Pancreas (tissue), 10 donors: ENCODE measurements around the gene EEF2K. TPM values are rescaled to one million over a fixed set of nuclear protein-coding genes. Genes with fewer than 3 reads are reported as not detected.

ENCODE experiments used
- ATAC-seq, 4 donors: fragments of 200-7000 bp; cut with Tn5 transposase; one replicate each; pipeline versions ENCODE4 v1.8.0 to v1.9.1; 2020; ENCODE audit warnings: mild to moderate bottlenecking in 4 of 4, moderate library complexity in 4 of 4
- DNase-seq, 6 donors: peaks; one replicate each; pipeline ENCODE4 v3.0.0-alpha.2; 2020
- FAIRE-seq: peaks from 2 replicates; lab custom pipeline; 2012; peaks lifted over from hg19 to GRCh38; lab: Jason Lieb, UNC
- H3K27ac ChIP-seq, 4 donors: fragments of 200-600 bp; sonication (generic); 1 replicate in 3 of 4; 2 replicates in 1 of 4; pipeline versions ENCODE4 v1.5.0 to v1.8.0; 2020
- H3K27me3 ChIP-seq, 4 donors: fragments of 200-600 bp; one replicate each; pipeline ENCODE4 v1.8.0; 2021
- H3K36me3 ChIP-seq, 3 donors: fragments of 200-600 bp; sonication (generic) in 1 of 3; one replicate each; pipeline versions ENCODE4 v1.5.0 to v1.8.0; 2020 to 2021
- H3K4me1 ChIP-seq, 3 donors: fragments of 200-600 bp; one replicate each; pipeline ENCODE4 v1.8.0; 2021
- H3K4me3 ChIP-seq, 4 donors: fragments of 200-600 bp; sonication (generic) in 2 of 4; one replicate each; pipeline versions ENCODE4 v1.5.0 to v1.8.0; 2020 to 2021
- H3K9me3 ChIP-seq, 4 donors: fragments of 200-600 bp; one replicate each; pipeline ENCODE4 v1.8.0; 2021
- CTCF ChIP-seq, 4 donors: fragments of 200-600 bp; sonication (generic) in 3 of 4; IDR thresholded peaks; one replicate each; pipeline versions ENCODE4 v1.5.0 to v1.8.0; 2021; ENCODE audit warnings: antibody characterized with exemption in 4 of 4
- WGBS, 2 donors: extraction: QIAGEN DNeasy Blood & Tissue Kit; methylation state at CpG; one replicate each; pipeline ENCODE4 v1.1.7; 2013; 5-methylcytosine and 5-hydroxymethylcytosine counted together
- intact Hi-C, 3 donors: fragments of 100-400 bp; cut with DNase I; formaldehyde crosslinking; loops; one replicate each; pipeline versions ENCODE4 v1.11.1 to v1.14.2; 2022
- polyA plus RNA-seq, 2 donors: library from polyadenylated mRNA; stranded (reverse); fragments of 200-250 nt; gene quantifications; one replicate each; pipeline ENCODE4 v1.2.3, GENCODE V29; 2013
- total RNA-seq, 6 donors: library from RNA; stranded (reverse); fragmentation: NEBNext Ultra II Directional in 4 of 6; extraction: Animal tissue kit (Norgen Biotek cat#: 25700) in 4 of 6; gene quantifications; one replicate each; pipeline versions ENCODE4 v1.2.1 to v1.2.4, GENCODE V29; 2021 to 2023
- donor health status: healthy with polysubstance abuse.
- donor health status: DM: no; HTN: no; CAD: no; lungs with moderate emphysema.
- donor health status: DM: no; HTN: no; CAD: no.
- donor health status: control.
- donor health status: control.
- donor health status: Bipolar disorder and iron deficiency.
- donor health status: DM: yes; HTN: yes; CAD: no.
- donor health status: DM: no; HTN: no; CAD: no.
- donor health status: DM: no; HTN: no; CAD: no.
- donor health status: DM: yes; HTN: yes; CAD: no.

The EEF2K gene
- total and polyA plus RNA-seq, 8 donors = 6.1 to 21.1 (median 16.5) TPM

GRCh38 chr16:22323959-22324786 is 118.1 kb downstream of the EEF2K start:
- intact Hi-C loops = no loop called here
- no peak overlapping the region for H3K4me3 ChIP-seq
- FAIRE-seq (no peak), ATAC-seq (no peak), DNase-seq (no peak)
- no peaks in the 10 kb centered on the region for H3K27me3 ChIP-seq
- 89 to 95% methylated on average over 23 to 24 of the region's 24 CpGs for WGBS, 2 donors
- peaks cover 0 to 48% (median 35%) of the 10 kb centered on the region in 3 donors for H3K36me3 ChIP-seq
- no peak overlapping the region for H3K27ac ChIP-seq
- H3K9me3 ChIP-seq = no peaks in the 10 kb centered on the region
- H3K4me1 ChIP-seq = no peaks in the 10 kb centered on the region
- no peak for TF ChIP-seq CTCF (IDR thresholded peaks at IDR 0.05)

- no peaks in the 10 kb centered on the region for H3K27me3 ChIP-seq
- no peak for TF ChIP-seq CTCF (IDR thresholded peaks at IDR 0.05)
- no peak for FAIRE-seq
- H3K4me1 ChIP-seq = no peaks in the 10 kb centered on the region
- peaks cover 0 to 44% (median 35%) of the 10 kb centered on the region in 3 donors for H3K36me3 ChIP-seq
- DNase-seq = no peak
- no peaks in the 10 kb centered on the region for H3K9me3 ChIP-seq
- intact Hi-C loops = no loop called here
- no peak for ATAC-seq
- no peak overlapping the region for H3K4me3 ChIP-seq
- 94% methylated on average over 19 of the region's 19 CpGs for WGBS, 2 donors
- no peak overlapping the region for H3K27ac ChIP-seq
Observed at GRCh38 chr16:22324787-22325597, 118.9 kb downstream of the EEF2K start.

GRCh38 chr16:22325598-22326368 is 119.7 kb downstream of the EEF2K start:
- no peak overlapping the region for H3K27ac ChIP-seq
- TF ChIP-seq CTCF (IDR thresholded peaks at IDR 0.05) = no peak
- peaks cover 0 to 44% (median 35%) of the 10 kb centered on the region in 3 donors for H3K36me3 ChIP-seq
- no peaks in the 10 kb centered on the region for H3K9me3 ChIP-seq
- 92 to 95% methylated on average over 46 of the region's 46 CpGs for WGBS, 2 donors
- no peak for ATAC-seq
- intact Hi-C loops = no loop called here
- DNase-seq = peak in 2 of 6 donors; percentile 53 to 67
- H3K27me3 ChIP-seq = no peaks in the 10 kb centered on the region
- no peak for FAIRE-seq
- no peak overlapping the region for H3K4me3 ChIP-seq
- no peaks in the 10 kb centered on the region for H3K4me1 ChIP-seq

- WGBS, 2 donors = 77 to 79% methylated on average over 4 of the region's 4 CpGs
- H3K4me1 ChIP-seq = no peaks in the 10 kb centered on the region
- H3K27me3 ChIP-seq = no peaks in the 10 kb centered on the region
- FAIRE-seq (no peak), DNase-seq (no peak), ATAC-seq (no peak)
- intact Hi-C loops = no loop called here
- no peak overlapping the region for H3K27ac ChIP-seq
- H3K4me3 ChIP-seq = no peak overlapping the region
- H3K36me3 ChIP-seq = peaks cover 0 to 46% (median 35%) of the 10 kb centered on the region in 3 donors
- TF ChIP-seq CTCF (IDR thresholded peaks at IDR 0.05) = no peak
- no peaks in the 10 kb centered on the region for H3K9me3 ChIP-seq
Observed at GRCh38 chr16:22326369-22326652, 120.2 kb downstream of the EEF2K start.
